OCI-LY1 (cell line): Measurements from ENCODE around the gene UHRF2.
"Not testable (repeated sequence)": the region's sequence is repeated elsewhere in the genome, so short reads cannot be mapped to it uniquely, and the experiment has no call there.

Experiments
- H2AFZ ChIP-seq: fragments of 200-600 bp; sonication (generic), shearing (Covaris generic); 2 replicates; pipeline ENCODE4 v1.6.0; 2014; ENCODE audit warnings: antibody characterized with exemption, mild to moderate bottlenecking, low read length
- H3F3A ChIP-seq: fragments of 200-600 bp; sonication (generic), shearing (Covaris generic); 2 replicates; pipeline ENCODE4 v1.6.0; 2014; ENCODE audit warnings: mild to moderate bottlenecking, antibody characterized with exemption, low read length, moderate library complexity; ENCODE audit not compliant: insufficient read depth
- H3K27ac ChIP-seq: fragments of 200-600 bp; sonication (generic); 2 replicates; pipeline ENCODE4 v1.5.1; 2014; ENCODE audit warnings: low read length, mixed run types, mild to moderate bottlenecking, low read depth; ENCODE audit not compliant: poor library complexity, severe bottlenecking
- H3K27me3 ChIP-seq: fragments of 200-600 bp; sonication (generic); 2 replicates; pipeline ENCODE4 v1.6.0; 2014; ENCODE audit warnings: antibody characterized with exemption, mild to moderate bottlenecking, low read length, moderate library complexity; ENCODE audit not compliant: insufficient read depth
- H3K36me3 ChIP-seq: fragments of 200-600 bp; sonication (generic); 2 replicates; pipeline ENCODE4 v1.6.1; 2014; ENCODE audit warnings: mild to moderate bottlenecking, antibody characterized with exemption, low read length, moderate library complexity, mixed read lengths; ENCODE audit not compliant: insufficient read depth
- H3K4me1 ChIP-seq: fragments of 200-600 bp; sonication (generic); 2 replicates; pipeline ENCODE4 v1.5.1; 2014; ENCODE audit warnings: mild to moderate bottlenecking, low read length, moderate library complexity; ENCODE audit not compliant: insufficient read depth, severe bottlenecking
- H3K4me2 ChIP-seq: fragments of 200-600 bp; sonication (generic), shearing (Covaris generic); 2 replicates; pipeline ENCODE4 v1.6.1; 2014; ENCODE audit warnings: low read length
- H3K4me3 ChIP-seq: fragments of 200-600 bp; sonication (generic); 2 replicates; pipeline ENCODE4 v1.5.1; 2014; ENCODE audit warnings: low read length, low read depth, mild to moderate bottlenecking, mixed read lengths; ENCODE audit not compliant: poor library complexity, severe bottlenecking
- H3K79me2 ChIP-seq: fragments of 200-600 bp; shearing (Covaris generic); 2 replicates; pipeline ENCODE4 v1.6.1; 2016; ENCODE audit warnings: mixed run types, low read length, mixed read lengths; ENCODE audit not compliant: insufficient read depth
- H3K9ac ChIP-seq: fragments of 200-600 bp; sonication (generic), shearing (Covaris generic); 2 replicates; pipeline ENCODE4 v1.6.1; 2014; ENCODE audit warnings: mild to moderate bottlenecking, low read length, mixed read lengths
- H3K9me2 ChIP-seq: fragments of 200-600 bp; sonication (generic), shearing (Covaris generic); 2 replicates; pipeline ENCODE4 v1.6.1; 2014; ENCODE audit warnings: low read depth, mild to moderate bottlenecking, low read length, mixed read lengths
- H3K9me3 ChIP-seq: fragments of 200-600 bp; shearing (Covaris generic); 2 replicates; pipeline ENCODE4 v1.6.1; 2014; ENCODE audit warnings: low read length, mixed read lengths
- H4K20me1 ChIP-seq: fragments of 200-600 bp; sonication (generic), shearing (Covaris generic); 2 replicates; pipeline ENCODE4 v1.6.0; 2016; ENCODE audit warnings: mild to moderate bottlenecking, low read length; ENCODE audit not compliant: insufficient read depth
- CTCF ChIP-seq: fragments of 200-600 bp; sonication (generic), shearing (Covaris generic); IDR thresholded peaks from 2 replicates; pipeline ENCODE4 v1.5.1; 2017; ENCODE audit warnings: mild to moderate bottlenecking, antibody characterized with exemption, low read length, moderate library complexity, mixed read lengths
- EZH2 ChIP-seq: fragments of 200-600 bp; sonication (generic), shearing (Covaris generic); IDR thresholded peaks from 2 replicates; pipeline ENCODE4 v1.8.0; 2017; ENCODE audit warnings: borderline replicate concordance, mixed run types, mild to moderate bottlenecking, antibody characterized with exemption, low read length, moderate library complexity, mixed read lengths

The UHRF2 gene

GRCh38 chr9:6449086-6449485, 36.1 kb downstream of the UHRF2 start:
- H3K9ac ChIP-seq: no peak overlapping the region
- H3F3A ChIP-seq: no peaks in the 10 kb centered on the region; the same call in 1 of the 2 replicates
- H2AFZ ChIP-seq: no peak overlapping the region
- no peaks in the 10 kb centered on the region for H3K4me1 ChIP-seq
- no peak overlapping the region for H3K4me2 ChIP-seq
- TF ChIP-seq CTCF (no peak), EZH2 (no peak)
- peaks cover 66% of the 10 kb centered on the region for H3K36me3 ChIP-seq
- H3K27ac ChIP-seq: no peak overlapping the region
- H3K9me2 ChIP-seq: no peaks in the 10 kb centered on the region
- peaks cover 88% of the 10 kb centered on the region for H3K79me2 ChIP-seq
- no peak overlapping the region for H3K4me3 ChIP-seq
- H4K20me1 ChIP-seq: peaks cover 2% of the 10 kb centered on the region; the same call in 1 of the 2 replicates
- H3K27me3 ChIP-seq: no peaks in the 10 kb centered on the region
- peaks cover 3% of the 10 kb centered on the region; the same call in 1 of the 2 replicates for H3K9me3 ChIP-seq

- H3K4me1 ChIP-seq: no peaks in the 10 kb centered on the region
- no peaks in the 10 kb centered on the region; the same call in 1 of the 2 replicates for H3F3A ChIP-seq
- H3K4me3 ChIP-seq: no peak overlapping the region
- no peak overlapping the region for H3K4me2 ChIP-seq
- H3K9me2 ChIP-seq: no peaks in the 10 kb centered on the region
- no peak overlapping the region for H2AFZ ChIP-seq
- H3K27ac ChIP-seq: no peak overlapping the region
- peaks cover 88% of the 10 kb centered on the region for H3K79me2 ChIP-seq
- H3K9ac ChIP-seq: no peak overlapping the region
- TF ChIP-seq CTCF (no peak), EZH2 (no peak)
- H3K27me3 ChIP-seq: no peaks in the 10 kb centered on the region
- peaks cover 3% of the 10 kb centered on the region; the same call in 1 of the 2 replicates for H3K9me3 ChIP-seq
- H3K36me3 ChIP-seq: peaks cover 64% of the 10 kb centered on the region
- H4K20me1 ChIP-seq: peaks cover 2% of the 10 kb centered on the region; the same call in 1 of the 2 replicates
Observed at GRCh38 chr9:6449645-6450044, 36.6 kb downstream of the UHRF2 start.

DNA sequence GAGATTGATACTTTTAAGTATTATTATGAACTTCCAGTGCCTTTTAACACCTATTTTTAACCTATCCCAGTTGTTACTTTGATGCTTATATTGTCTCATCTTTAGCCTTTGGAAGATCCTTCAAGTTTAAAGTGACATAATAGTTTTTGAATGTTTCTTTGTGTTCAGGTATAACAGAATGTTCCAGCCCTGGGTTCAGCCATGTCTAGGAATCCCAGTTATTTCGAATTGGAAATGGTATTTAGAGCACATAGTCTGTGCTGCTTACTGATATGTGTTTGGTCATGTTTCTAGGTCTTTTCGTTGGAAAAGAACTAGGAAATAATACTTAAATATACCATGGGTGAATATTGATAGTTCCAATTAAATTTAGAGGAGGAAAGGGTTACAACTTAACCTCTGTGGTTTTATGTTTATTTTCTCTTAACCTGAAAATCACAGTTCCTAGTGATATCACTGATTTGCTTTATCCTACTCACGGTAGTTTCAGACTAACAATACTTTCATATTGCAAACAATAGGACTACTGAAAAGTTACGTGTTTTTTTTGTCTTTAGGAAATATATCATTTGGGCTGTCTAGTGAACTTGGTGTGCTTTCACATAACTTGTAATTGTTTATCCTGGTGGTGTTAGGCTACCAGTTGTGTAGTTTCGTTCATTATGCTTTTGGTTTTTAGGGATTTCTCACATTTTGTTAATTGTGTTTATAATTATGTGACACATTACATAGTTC, 37.8 kb downstream of the UHRF2 start:
- Histone ChIP-seq H3K4me2 (no peak overlapping the region), H3K4me1 (no peaks in the 10 kb centered on the region), H3K9ac (no peak overlapping the region), H3K79me2 (peaks cover 89% of the 10 kb centered on the region), H2AFZ (no peak overlapping the region), H3K4me3 (no peak overlapping the region), H3K27me3 (no peaks in the 10 kb centered on the region), H3K9me3 (peaks cover 3% of the 10 kb centered on the region; the same call in 1 of the 2 replicates), H3K9me2 (no peaks in the 10 kb centered on the region), H4K20me1 (peaks cover 2% of the 10 kb centered on the region; the same call in 1 of the 2 replicates), H3F3A (no peaks in the 10 kb centered on the region; the same call in 1 of the 2 replicates), H3K27ac (no peak overlapping the region), H3K36me3 (peaks cover 61% of the 10 kb centered on the region)
- TF ChIP-seq CTCF (no peak), EZH2 (no peak)

DNA sequence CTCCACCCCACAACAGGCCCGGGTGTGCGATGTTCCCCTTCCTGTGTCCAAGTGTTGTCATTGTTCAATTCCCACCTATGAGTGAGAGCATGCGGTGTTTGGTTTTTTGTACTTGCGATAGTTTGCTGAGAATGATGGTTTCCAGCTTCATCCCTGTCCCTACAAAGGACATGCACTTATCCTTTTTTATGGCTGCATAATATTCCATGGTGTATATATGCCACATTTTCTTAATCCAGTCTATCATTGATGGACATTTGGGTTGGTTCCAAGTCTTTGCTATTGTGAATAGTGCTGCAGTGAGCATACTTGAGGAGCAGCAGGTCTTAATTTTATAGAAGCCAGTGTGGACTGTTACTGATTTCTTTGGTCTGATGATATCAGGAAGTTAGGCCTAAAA, 42.3 kb downstream of the UHRF2 start:
- H3K9ac ChIP-seq, H4K20me1 ChIP-seq, H3F3A ChIP-seq, H3K27me3 ChIP-seq, H3K27ac ChIP-seq, H3K9me3 ChIP-seq, H3K9me2 ChIP-seq, H3K4me3 ChIP-seq, H3K4me1 ChIP-seq, H2AFZ ChIP-seq, H3K4me2 ChIP-seq: not testable (repeated sequence)
- Histone ChIP-seq H3K79me2 (peaks cover 87% of the 10 kb centered on the region), H3K36me3 (peaks cover 47% of the 10 kb centered on the region)

DNA sequence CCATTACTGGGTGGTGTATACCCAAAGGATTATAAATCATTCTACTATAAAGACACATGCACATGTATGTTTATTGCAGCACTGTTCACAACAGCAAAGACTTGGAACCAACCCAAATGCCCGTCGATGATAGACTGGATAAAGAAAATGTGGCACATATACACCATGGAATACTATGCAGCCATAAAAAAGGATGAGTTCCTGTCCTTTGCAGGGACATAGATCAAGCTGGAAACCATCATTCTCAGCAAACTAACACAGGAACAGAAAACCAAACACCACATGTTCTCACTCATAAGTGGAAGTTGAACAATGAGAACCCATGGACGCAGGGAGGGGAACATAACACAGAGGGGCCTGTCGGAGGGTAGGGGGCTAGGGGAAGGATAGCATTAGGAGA, 45.7 kb downstream of the UHRF2 start:
- H3K4me3 ChIP-seq, H4K20me1 ChIP-seq, H3F3A ChIP-seq, H3K9me2 ChIP-seq, H3K4me2 ChIP-seq, H3K9me3 ChIP-seq, H2AFZ ChIP-seq, H3K4me1 ChIP-seq, H3K27ac ChIP-seq, H3K9ac ChIP-seq, H3K27me3 ChIP-seq: not testable (repeated sequence)
- peaks cover 62% of the 10 kb centered on the region for H3K79me2 ChIP-seq
- H3K36me3 ChIP-seq: peaks cover 46% of the 10 kb centered on the region
